ENCODE data around the gene SPINK6. TPM values are rescaled to one million over a fixed set of nuclear protein-coding genes. Genes with fewer than 3 reads are reported as not detected.

SPINK6 gene
- total RNA-seq, 4 donors from 2014 or later: not detected

- ATAC-seq (no peak), DNase-seq (no peak)
- in situ Hi-C loops (cut with MboI; ENCODE audit: low sequenced_read_pairs in 4 of 4): no loop called here
- TF ChIP-seq POLR2A (IDR thresholded peaks at IDR 0.05) (no peak), CTCF (IDR thresholded peaks at IDR 0.05 in 4 of 5, conservative IDR thresholded peaks at IDR 0.05 in 1 of 5) (no peak)
- Histone ChIP-seq H3K27ac (no peak overlapping the region), H3K27me3 (no peaks in the 10 kb centered on the region), H3K4me1 (no peaks in the 10 kb centered on the region), H3K36me3 (no peaks in the 10 kb centered on the region), H3K9me3 (peaks cover 0 to 9% (median 6%) of the 10 kb centered on the region in 3 donors), H3K4me3 (no peak overlapping the region)
- intact Hi-C loops (cut with DNase I; ENCODE audit: low total_unique reads): no loop called here
Observed at GRCh38 chr5:148261221-148261620, 58.4 kb downstream of the SPINK6 start.

Other genes with a start within 250 kb of the SPINK6 start
- 1 to 10 TPM in 1 of 4 donors, under 1 TPM in 1, not detected in 2; 0.09 to 1.8 TPM for gene SPINK5, start 139.1 kb upstream of the SPINK6 start, total RNA-seq
- not detected for gene SPINK14, start 34.5 kb upstream of the SPINK6 start, total RNA-seq
- gene MARCOL, start 35.5 kb downstream of the SPINK6 start, total RNA-seq: not detected
- gene SPINK13, start 65.8 kb downstream of the SPINK6 start, total RNA-seq: not detected
- not detected for gene SPINK7, start 109.4 kb downstream of the SPINK6 start, total RNA-seq
- not detected for gene SPINK9, start 132.5 kb downstream of the SPINK6 start, total RNA-seq
- gene FBXO38, start 180.9 kb downstream of the SPINK6 start, total RNA-seq: 10 to 100 TPM; 31.1 to 49.6 (median 34.1) TPM

Data from gastrocnemius medialis (tissue), 4 donors.